ENCODE results near the gene RASIP1. TPM values are rescaled to one million over a fixed set of nuclear protein-coding genes. Genes with fewer than 3 reads are reported as not detected.
A peak's percentile ranks its signal among the peaks of the same experiment; 100 is the strongest.
"Not testable (repeated sequence)": the region's sequence is repeated elsewhere in the genome, so short reads cannot be mapped to it uniquely, and the experiment has no call there.

Gene RASIP1
- total RNA-seq, 4 donors from 2014 or later = 5.9 to 105 (median 31.9) TPM

GRCh38 chr19:48770266-48770665, 29.9 kb upstream of the RASIP1 start:
- Histone ChIP-seq H3K4me3 (no peak overlapping the region), H3K27ac (no peak overlapping the region), H3K27me3 (no peaks in the 10 kb centered on the region), H3K36me3 (no peaks in the 10 kb centered on the region), H3K9me3 (no peaks in the 10 kb centered on the region), H3K4me1 (no peaks in the 10 kb centered on the region)
- no peak for DNase-seq
- TF ChIP-seq CTCF (IDR thresholded peaks at IDR 0.05) (no peak), POLR2A (IDR thresholded peaks at IDR 0.05) (no peak)
- intact Hi-C loops (cut with DNase I; ENCODE audit: low total_unique reads) = no loop called here

- no peak for DNase-seq
- intact Hi-C loops (cut with DNase I; ENCODE audit: low total_unique reads) = no loop called here
- no peak for TF ChIP-seq POLR2A (IDR thresholded peaks at IDR 0.05)
- TF ChIP-seq CTCF (IDR thresholded peaks at IDR 0.05) = no peak
- Histone ChIP-seq H3K27me3 (no peaks in the 10 kb centered on the region), H3K36me3 (no peaks in the 10 kb centered on the region), H3K9me3 (no peaks in the 10 kb centered on the region), H3K4me3 (no peak overlapping the region), H3K4me1 (no peaks in the 10 kb centered on the region), H3K27ac (no peak overlapping the region)
Measured at GRCh38 chr19:48768994-48769713, 28.7 kb upstream of the RASIP1 start.

- H3K36me3 ChIP-seq; intact Hi-C loops (cut with DNase I; ENCODE audit: low total_unique reads); H3K27ac ChIP-seq; H3K4me1 ChIP-seq; DNase-seq; H3K4me3 ChIP-seq; H3K9me3 ChIP-seq; H3K27me3 ChIP-seq: not testable (repeated sequence)
Measured at GRCh38 chr19:48768171-48768753, 27.9 kb upstream of the RASIP1 start.

GRCh38 chr19:48765816-48766215, 25.4 kb upstream of the RASIP1 start:
- DNase-seq; H3K4me3 ChIP-seq; intact Hi-C loops (cut with DNase I; ENCODE audit: low total_unique reads): not testable (repeated sequence)

GRCh38 chr19:48760504-48761205, 20.2 kb upstream of the RASIP1 start:
- TF ChIP-seq CTCF (IDR thresholded peaks at IDR 0.05) (no peak), POLR2A (IDR thresholded peaks at IDR 0.05) (no peak)
- no peaks in the 10 kb centered on the region for H3K27me3 ChIP-seq
- H3K27ac ChIP-seq = peak overlapping the region; percentile 5 to 35
- H3K36me3 ChIP-seq = no peaks in the 10 kb centered on the region
- H3K4me3 ChIP-seq = no peak overlapping the region
- intact Hi-C loops (cut with DNase I; ENCODE audit: low total_unique reads) = no loop called here
- no peak for DNase-seq
- no peaks in the 10 kb centered on the region for H3K4me1 ChIP-seq
- H3K9me3 ChIP-seq = no peaks in the 10 kb centered on the region

More at GRCh38 chr19:48765816-48766215, 25.4 kb upstream of the RASIP1 start:
- not testable (repeated sequence) for H3K4me1 ChIP-seq, H3K27me3 ChIP-seq, H3K36me3 ChIP-seq, H3K27ac ChIP-seq, H3K9me3 ChIP-seq

- Histone ChIP-seq H3K4me3 (no peak overlapping the region), H3K36me3 (no peaks in the 10 kb centered on the region), H3K9me3 (no peaks in the 10 kb centered on the region), H3K4me1 (no peaks in the 10 kb centered on the region), H3K27me3 (no peaks in the 10 kb centered on the region), H3K27ac (no peak overlapping the region)
- no peak for DNase-seq
- intact Hi-C loops (cut with DNase I; ENCODE audit: low total_unique reads) = no loop called here
- no peak for TF ChIP-seq CTCF (IDR thresholded peaks at IDR 0.05)
Measured at GRCh38 chr19:48757741-48758144, 17.3 kb upstream of the RASIP1 start.

All from uterus (tissue), 4 donors.